LNCAP (cell line): ENCODE data around the gene GALNT18.

Experiments used
- TF ChIP-seq, protein P1 (sequence below): fragments of 450-650 bp; IDR thresholded peaks from 2 replicates; pipeline ENCODE4 v1.5.1; 2017; ENCODE audit warnings: mild to moderate bottlenecking

Gene GALNT18

DNA sequence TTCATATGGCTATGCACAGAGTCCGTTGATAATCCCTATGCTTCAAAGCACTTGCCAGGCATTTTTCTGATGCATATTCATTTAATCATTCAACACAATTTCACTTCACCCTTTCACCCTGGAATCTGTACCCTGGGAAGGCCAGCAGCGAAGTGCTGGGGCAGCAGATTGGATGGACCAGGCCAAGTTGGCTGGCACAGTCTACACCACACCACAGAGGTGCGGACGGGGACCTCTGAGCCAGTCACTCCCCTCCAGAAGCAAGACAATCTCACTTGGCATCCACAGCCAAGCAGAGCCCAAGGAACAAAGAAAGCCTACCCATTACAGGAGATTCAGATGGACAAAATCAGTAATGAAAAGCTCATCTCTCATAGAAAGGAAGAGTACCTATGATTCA, 130.2 kb downstream of the GALNT18 start:
- TF ChIP-seq, protein P1, sequence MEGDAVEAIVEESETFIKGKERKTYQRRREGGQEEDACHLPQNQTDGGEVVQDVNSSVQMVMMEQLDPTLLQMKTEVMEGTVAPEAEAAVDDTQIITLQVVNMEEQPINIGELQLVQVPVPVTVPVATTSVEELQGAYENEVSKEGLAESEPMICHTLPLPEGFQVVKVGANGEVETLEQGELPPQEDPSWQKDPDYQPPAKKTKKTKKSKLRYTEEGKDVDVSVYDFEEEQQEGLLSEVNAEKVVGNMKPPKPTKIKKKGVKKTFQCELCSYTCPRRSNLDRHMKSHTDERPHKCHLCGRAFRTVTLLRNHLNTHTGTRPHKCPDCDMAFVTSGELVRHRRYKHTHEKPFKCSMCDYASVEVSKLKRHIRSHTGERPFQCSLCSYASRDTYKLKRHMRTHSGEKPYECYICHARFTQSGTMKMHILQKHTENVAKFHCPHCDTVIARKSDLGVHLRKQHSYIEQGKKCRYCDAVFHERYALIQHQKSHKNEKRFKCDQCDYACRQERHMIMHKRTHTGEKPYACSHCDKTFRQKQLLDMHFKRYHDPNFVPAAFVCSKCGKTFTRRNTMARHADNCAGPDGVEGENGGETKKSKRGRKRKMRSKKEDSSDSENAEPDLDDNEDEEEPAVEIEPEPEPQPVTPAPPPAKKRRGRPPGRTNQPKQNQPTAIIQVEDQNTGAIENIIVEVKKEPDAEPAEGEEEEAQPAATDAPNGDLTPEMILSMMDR = no peak

DNA sequence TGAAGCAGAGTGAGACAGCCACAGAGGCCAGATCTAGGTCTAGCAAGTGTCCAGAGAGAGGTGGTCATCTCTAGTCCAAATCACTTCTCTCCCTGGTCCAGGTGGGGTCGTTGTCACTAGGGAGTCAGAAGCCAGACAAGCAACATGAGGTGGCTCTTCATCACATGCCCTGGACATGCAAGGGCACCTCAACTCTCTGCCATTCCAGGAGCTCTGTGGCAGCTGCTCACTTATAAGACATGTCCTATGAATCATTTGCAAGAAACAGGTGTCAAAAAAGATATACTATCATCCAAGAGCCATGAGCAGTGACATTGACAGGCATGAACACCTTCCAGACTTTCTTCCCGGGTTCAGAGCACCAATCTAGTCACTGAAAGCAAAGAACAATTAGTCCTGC, 130.8 kb downstream of the GALNT18 start:
- TF ChIP-seq, protein P1 = no peak

DNA sequence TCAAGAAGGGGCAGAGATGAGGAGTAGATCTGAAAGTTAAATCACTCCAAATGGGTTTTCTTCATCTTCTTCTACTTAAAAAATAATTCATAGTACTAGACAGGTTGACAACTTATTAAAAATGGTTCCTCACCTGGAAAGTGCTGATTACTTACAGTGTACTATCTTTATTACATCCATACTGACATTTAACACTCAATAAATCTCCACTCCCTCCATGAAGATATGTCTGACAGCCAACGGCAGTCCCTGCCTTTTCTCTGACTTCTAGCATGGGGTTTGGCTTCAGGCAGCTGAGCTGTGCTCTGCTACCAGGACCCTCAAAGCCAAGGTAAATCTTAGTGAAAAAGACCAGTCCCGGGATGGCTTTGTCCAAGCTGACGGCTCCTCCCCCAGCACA, 135.4 kb downstream of the GALNT18 start:
- TF ChIP-seq, protein P1 = no peak

DNA sequence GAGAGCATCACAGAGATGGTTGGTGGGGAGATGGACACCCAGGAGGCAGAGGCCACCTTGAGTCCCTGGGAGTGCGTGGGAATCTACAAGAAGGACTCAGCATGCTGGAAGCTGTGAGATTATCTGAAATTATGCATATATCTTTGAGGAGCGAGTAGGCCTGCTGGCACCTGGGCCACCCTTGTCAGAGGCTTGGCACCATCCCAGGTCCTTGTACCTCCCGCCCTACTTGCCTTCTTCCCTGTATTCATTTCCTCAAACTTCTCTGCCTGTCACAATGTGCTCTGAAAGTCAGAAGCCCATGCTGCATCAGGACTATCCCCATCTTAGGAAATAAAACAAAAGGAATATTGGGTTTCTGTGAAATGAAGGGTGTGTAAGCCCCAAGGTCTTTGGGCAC, 135.8 kb downstream of the GALNT18 start:
- TF ChIP-seq, protein P1 = no peak

DNA sequence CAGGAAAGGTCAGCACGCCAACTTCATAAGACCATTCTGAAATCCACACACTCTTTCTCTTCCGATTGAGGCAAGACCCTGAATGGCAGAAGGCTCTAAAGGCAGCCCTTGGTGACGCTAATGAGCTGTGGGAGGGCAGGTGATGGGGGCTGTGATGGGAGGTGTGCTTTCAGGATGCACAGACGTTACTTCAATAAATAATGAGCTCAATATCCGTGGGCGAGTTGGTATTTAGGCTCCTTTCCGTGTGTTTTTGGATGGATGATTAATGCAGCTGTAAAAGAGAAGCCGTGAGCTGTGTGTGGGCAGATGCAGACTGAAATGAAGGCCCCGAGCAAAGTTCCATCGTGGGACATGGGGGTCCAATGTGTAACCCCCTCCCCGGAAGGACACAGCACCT, 138.2 kb downstream of the GALNT18 start:
- TF ChIP-seq, protein P1 = no peak

DNA sequence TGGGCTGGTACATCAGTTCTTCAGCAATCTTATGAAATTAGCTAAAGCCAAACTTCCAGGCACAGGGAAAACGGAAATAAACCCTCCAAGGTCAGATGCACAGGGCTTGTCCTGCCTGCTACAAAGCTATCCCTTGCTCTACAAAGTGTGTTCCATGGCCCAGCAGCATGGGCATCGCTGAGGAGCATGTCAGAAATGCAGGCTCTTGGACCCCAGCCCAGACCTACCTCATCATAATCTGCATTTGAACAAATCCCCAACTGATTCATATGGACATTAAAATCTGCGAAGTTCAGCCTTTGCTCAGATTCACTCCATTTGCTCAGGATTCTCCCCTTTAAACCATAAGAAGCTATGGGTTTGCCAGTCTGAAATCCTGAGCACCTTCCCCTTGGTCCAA, 139.1 kb downstream of the GALNT18 start:
- TF ChIP-seq, protein P1 = no peak

DNA sequence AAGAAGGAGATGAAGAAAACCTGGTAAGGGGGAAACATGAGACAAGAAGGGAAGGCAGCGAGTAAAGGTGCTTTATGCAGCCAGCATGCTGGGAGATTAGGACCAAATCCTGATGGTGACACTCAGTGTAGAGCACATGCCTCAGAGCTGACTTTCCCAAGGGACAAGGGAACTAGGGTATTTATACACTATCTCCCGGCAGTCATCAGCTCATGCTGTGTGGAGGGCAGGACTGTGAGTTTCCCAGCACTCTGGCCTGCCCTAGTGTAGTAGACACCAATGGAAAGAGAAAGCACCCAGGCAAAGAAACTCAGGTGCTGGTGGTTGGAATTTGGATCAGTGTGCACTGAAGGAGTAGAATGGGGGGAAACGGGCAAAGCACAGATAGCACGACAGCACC, 140.4 kb downstream of the GALNT18 start:
- TF ChIP-seq, protein P1 = no peak

DNA sequence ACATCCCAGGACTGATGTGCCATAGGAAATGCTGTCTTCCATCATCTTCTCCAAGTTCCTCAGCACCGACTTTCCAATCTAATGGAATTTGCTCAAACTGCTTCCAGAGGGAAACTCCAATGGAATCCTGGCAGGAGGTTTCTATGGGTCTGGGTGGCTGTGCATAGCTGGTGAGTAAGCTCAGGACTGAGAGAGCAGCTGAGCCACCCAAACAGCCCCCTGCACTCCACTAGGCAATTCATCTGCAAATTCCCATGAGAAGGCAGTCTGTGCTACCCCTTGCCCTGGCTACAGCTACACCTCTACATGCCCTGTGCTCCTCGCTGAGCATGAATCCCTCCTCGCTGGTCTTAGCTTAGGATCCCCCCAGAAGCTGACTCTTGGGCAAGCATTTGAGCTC, 140.8 kb downstream of the GALNT18 start:
- TF ChIP-seq, protein P1 = no peak
